Measurements from ENCODE around the gene SCLT1.
"Not testable (repeated sequence)": the region's sequence is repeated elsewhere in the genome, so short reads cannot be mapped to it uniquely, and the experiment has no call there.

SCLT1 gene

DNA sequence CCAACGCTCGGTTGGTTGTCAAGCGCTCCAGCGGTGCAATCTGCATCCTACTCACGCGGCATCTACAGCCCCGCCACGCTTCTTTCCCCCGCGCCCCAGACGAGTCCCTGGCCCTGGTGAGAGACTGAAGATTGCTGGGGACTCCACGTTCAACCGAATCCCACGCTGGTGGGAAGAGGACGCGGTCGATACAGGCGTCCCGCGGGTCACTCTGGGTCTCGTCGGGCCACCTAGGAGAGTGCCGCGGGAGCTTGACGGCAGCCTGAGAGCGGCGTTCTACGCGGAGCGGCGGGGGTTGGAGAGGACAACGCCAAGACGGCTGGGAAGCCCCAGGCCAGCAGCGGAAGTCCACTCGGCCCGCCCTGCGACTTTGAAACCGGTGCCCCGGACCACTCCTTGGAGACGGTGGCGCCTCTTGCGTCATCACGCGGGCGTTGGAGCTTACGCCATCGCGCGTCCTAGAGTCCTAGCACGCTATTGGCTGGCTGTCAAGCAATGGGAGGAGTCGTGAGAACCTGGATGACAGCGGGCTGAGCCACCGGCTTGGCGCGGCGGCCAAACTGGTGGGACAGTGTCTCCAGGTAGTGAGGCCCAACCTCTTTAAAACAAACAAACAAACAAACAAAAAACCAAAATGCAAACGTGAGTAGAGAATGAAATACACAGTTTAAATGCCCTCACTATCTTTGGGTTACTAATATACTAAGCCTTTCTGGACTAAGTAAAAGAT, at the start of gene SCLT1:
SCLT1 (minus strand) TSS at position 349 of the 730 bp plus-strand sequence. CDS start 436 bp downstream, outside the sequence.
- FAIRE-seq: peak; percentile 78
- DNase-seq (ENCODE audit: low spot score): peak; percentile 90

DNA sequence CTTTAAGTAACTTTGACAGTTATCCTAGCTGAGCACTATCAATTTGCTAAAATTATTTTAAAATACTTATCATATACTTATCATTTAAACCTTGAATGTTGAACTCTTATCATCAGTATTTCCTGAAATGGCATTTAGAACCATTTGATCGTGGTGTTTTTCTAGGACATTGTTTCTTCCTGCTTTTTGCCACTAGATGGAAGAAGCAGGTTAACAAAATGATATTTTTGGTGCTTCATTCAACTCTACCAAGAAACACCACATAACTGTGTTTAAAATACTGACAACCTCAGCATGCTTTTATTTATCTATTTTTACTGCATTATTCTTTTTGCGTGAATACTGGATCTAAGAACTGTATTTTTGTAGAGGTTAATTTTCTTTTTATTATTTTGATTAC, 47.2 kb upstream of the SCLT1 start:
- FAIRE-seq: no peak
- DNase-seq (ENCODE audit: low spot score): no peak

DNA sequence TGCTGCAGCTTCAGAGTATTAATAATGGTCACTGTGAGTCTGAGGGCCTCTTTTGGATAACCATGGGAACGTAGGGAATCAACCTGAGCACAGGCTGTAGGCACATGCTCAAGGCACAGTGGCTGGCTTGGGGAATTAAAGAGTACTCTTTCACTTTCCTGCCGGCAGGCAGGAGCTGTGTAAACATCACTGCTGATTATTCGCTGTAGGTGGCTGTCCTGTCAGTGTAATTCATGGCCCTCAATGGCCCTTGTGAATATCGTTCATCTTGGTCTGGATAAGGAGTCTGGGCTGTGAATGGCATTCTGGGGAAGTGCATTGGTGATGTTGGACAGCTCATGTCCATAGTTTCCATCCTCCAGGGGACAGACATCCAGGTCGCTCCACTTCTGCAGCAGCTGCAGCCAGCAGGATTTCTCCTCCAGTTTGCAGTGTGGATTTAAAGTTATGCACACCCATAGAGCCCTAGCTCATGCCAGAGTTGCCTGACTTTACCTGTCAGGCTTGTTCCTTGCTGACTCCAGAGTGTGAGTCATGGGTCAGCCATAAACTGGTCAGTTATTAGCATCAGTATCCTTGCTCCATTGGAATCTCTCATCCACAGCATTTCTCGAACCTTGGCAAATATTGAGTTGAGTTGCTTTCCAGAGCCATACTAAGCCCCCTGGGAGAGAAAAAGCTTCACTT, 45.6 kb upstream of the SCLT1 start:
- no peak for DNase-seq (ENCODE audit: low spot score)
- FAIRE-seq: no peak

DNA sequence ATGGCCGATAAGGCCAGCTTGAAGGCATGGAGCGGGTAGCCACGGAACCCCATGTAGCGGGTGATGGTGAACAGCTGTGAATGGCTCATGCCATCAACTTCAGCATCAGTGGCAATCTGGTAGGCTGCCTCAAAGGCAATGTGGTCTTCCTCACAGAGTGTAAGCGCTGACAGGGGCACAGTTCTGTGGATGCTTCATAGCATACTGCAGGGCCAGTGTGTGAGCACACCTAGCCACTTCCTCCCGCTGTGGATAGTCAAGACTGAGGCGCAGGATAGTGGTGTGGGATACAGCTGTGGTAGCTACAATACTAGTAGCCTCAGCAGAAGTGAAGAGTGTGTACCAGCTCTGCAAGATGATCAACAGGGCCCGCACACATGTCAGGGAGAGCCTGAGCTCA, 43.1 kb upstream of the SCLT1 start:
- no peak for FAIRE-seq

DNA sequence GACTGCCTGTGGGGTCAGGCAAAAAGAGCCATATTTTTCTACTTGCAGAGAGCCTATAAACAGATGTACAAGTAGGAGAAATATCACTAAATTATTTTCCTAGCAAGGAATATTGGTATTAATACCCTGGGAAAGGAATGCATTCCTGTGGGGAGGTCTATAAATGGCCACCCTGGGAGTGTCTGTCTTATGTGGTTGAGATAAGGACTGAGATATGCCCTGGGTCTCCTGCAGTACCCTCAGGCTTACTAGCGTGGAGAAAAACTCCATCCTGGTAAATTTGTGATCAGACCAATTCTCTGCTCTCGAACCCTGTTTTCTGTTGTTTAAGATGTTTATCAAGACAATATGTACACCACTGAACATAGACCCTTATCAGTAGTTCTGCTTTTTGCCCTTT, 38.0 kb upstream of the SCLT1 start:
- no peak for FAIRE-seq
- DNase-seq (ENCODE audit: low spot score): no peak

More for the DNA sequence above, 43.1 kb upstream of the SCLT1 start:
- no peak for DNase-seq (ENCODE audit: low spot score)

DNA sequence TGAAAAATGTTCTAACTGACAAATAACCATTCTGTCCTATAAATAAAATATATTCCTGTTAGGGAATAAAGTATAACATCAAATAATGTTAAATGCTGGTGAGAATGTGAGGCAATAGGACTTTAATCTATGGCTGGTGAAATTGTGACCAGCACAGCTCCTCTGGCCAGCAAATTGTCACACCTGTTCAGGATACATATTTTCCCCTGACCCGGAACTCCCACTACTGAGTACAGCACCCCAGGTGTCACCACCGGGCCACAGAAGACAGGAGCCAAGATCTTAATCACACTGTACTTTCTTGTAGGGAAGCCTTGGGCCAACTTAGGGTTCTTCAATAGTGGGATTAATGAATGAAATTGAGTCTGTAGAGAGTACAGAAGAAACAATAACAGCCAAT, 35.8 kb upstream of the SCLT1 start:
- FAIRE-seq (no peak), DNase-seq (ENCODE audit: low spot score) (no peak)

DNA sequence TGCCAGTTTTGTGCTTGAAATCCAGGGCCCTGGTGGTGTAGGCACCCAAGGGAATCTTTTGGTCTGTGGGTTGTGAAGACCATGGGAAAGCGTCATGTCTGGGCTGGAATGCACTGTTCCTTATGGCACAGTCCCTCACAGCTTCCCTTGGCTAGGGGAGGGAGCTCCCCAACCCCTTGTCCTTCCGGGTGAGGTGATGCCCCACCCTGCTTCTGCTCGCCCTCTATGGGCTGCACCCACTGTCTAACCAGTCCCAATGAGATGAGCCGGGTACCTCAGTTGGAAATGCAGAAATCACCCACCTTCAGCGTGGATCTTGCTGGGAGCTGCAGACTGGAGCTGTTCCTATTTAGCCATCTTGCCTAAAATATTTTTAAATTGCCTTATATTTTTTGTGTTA, 33.3 kb upstream of the SCLT1 start:
- not testable (repeated sequence) for DNase-seq (ENCODE audit: low spot score); FAIRE-seq

DNA sequence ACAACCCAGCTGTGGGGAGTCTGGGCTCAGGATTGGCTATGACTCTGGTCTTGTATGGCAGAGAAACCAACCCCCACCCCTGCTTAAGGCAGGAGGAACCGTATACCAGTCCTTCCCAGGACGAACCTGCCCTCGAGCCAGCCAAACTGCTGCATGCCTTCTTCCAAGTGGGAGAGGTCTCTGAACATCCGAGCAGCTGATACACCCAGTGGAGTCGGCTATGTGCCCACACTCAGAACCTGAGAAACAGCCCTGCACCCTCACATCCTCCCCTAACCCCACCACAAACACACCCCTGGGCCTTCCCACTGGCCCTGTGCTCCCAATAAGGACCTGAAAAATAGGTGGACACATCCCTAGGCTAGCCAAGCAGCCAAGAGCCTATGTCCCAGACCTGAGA, 24.4 kb upstream of the SCLT1 start:
- DNase-seq (ENCODE audit: low spot score) (no peak), FAIRE-seq (no peak)

DNA sequence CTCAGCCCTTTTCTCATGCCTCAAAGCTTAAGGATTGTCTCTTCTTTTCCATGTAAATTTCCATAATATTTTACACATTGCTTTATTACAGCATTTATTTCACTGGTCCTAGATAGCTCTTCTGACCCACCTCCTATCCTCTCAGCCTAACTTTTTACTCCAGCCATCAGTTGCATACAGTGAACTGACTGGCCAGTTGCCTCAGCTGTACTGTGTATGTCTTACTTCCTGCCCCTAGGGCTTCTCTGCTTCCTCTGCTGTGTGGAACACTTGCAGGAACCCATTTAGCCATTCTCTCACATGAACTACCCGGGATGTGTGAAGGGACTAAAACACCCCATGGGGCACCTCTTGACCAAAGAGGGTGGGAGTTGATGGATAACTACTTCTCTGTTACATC, 20.6 kb upstream of the SCLT1 start:
- no peak for DNase-seq (ENCODE audit: low spot score)
- FAIRE-seq: no peak

DNA sequence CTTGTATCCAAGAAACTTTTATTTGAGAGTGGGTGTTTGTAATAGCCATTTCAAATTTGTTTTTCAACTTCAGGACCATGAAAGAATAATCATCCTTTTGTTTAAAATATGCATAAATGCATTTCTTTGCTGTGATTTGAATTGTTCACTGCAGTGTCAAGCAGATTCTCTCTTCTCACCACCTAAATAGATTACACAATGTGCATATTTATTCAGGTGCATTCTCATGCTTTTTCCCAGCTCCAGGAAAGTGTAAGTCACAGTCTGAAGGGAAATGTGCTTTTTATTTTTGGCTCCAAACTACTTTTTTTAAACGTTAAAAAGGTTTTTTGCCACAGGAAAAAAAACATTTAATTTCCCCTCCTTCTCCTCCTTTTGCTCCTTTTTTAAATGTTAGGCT, 20.1 kb upstream of the SCLT1 start:
- no peak for FAIRE-seq
- no peak for DNase-seq (ENCODE audit: low spot score)

DNA sequence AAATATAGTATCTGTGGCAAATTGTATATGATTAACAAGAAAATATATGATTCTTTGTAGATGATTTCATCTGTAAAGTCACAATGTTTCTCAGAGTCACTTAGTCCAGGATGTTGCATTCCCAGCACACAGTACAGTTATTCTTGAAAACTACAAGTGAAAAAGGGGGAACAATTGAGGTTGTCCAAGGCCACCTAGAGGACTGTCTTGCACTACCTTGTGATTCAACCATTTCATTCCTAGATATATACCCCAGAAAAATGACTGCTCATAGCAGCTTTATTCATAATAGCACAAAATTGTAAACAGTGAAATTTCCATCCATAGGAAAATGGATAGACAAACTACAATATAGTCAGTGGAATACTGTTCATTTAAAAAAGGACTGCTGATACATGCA, 18.6 kb upstream of the SCLT1 start:
- no peak for FAIRE-seq
- DNase-seq (ENCODE audit: low spot score): no peak

DNA sequence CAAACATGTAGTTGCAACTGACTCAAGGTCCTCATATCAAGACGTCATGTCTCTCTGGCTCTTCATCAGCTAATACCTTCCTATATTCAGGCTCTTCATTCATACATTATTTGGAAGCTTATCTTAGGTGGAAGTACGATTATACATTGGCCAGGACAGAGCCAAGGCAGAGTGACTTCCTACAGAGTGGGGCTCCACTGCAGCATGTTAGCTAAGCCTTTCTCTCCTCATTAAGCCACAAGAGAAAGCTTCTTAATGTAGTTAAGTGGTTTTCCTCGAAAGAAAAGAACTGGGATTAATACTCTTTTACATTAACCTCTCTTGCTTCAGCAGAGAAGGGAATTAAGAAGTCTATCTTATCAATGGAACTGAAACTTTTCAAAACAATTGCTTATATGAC, 17.6 kb upstream of the SCLT1 start:
- FAIRE-seq (no peak), DNase-seq (ENCODE audit: low spot score) (no peak)

DNA sequence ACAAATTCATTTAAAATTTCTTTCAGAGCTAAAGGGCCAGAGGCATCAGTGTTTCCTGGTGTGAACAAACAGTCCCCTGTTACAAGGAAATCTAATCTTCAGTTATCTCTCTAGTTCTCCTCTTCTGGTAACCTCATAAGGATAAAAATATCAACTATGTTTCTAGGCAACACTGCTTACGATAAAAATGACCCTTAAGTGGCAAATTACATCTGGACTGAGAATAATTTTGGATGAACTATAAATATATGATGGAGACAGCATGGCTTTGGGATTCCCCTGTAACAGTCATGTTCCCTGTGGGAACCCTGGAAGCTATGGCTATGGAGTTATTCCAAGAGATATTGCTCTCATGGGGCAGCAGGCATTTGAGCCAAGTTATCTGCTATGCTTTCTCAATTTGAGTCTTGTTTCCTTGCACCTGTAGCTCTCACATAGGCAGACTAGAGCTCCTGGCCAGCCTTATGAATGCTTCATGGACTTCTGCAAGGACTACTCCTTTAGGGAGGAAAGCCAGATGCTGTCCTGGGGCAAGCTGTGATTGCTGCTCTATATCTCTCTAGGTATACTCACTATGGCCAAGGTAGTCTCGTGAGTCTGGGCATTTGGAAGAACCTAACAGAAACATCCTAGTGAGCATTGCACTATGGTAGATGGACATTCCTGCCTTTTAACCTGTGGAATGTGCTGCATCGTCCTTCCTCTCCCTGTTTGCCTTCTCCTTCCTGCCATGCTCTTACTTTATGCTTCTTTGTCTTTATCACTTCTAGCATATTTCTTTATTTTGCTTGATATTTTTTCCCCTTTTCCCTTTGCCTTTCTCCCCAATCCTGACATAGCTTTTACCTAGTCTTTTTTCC, 16.9 kb upstream of the SCLT1 start:
- FAIRE-seq (no peak), DNase-seq (ENCODE audit: low spot score) (no peak)

DNA sequence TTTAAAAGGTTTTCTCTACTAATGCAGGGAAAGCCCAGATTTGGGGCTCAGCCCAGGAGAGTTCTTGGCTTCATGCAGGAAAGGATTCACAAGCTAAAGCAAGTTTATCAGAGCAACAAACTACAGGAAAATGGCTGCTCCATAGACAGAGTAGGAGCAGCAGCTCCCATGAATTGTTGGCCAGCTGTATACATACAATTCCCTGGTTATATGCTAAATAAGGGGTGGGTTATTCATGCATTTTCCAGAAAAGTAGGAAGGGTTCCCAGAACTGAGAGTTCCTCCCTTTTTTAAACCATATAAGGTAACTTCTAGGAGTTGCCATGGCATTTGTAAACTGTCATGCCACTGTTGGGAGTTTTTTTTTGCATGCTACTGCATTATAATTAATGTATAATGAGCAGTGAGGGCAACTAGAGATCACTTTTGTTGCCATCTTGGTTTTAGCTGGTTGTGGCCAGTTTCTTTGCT, 5.2 kb upstream of the SCLT1 start:
- no peak for FAIRE-seq
- no peak for DNase-seq (ENCODE audit: low spot score)

DNA sequence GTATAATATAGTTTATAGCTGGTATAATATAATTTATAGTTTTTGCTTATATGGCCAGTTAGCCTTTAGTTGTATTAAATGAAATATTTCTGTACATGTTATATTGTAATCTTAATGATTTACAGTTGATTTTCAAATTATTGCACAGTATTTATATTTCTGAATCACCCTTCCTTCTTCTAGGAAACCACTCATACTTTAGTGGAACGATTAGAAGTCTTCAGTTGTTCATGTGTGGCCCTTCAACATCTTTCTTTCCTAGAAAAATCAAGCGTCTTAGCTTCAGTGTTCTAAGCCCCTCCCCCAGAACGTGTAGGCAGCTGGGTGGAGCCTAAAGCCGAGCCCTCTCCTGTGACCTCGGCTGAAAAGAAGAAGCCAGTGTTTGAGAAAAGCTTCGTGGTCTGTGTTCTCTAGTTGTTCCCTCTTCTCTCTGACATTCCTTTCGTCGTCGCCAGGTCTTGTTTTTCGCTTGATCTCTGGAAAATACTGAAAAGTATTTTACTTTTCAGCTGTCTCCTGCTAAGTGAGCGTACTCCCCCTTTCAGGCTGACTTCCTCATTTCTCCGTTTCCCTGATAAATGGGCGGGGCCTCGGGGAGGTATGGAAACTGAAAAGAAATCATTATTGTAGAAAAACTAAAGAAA, 2.6 kb upstream of the SCLT1 start, which contains the start of gene C4orf33:
C4orf33 (plus strand) TSS at position 342 of the 644 bp plus-strand sequence. CDS start 6,459 bp downstream, outside the sequence.
- FAIRE-seq (peak; percentile 45), DNase-seq (ENCODE audit: low spot score) (peak; percentile 31)

DNA sequence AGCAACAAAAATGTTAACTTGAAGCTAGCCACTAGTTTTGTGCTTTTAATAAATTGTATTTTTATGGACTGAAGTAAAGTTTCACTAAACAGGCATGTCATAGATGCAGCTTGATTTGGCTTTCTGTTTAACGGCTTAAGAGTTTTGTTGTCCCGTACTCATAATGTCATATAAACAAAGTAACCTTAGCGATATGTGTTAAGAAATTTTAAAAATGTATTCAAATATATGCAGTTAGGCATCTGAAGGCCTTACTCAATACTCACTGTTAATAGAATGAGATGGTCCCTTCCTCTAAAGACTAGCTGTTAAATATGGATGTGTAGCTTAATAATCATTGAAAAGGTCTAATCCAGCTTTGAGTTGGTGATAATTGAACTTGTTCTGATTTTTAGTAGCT, 1.0 kb upstream of the SCLT1 start:
- FAIRE-seq: no peak

DNA sequence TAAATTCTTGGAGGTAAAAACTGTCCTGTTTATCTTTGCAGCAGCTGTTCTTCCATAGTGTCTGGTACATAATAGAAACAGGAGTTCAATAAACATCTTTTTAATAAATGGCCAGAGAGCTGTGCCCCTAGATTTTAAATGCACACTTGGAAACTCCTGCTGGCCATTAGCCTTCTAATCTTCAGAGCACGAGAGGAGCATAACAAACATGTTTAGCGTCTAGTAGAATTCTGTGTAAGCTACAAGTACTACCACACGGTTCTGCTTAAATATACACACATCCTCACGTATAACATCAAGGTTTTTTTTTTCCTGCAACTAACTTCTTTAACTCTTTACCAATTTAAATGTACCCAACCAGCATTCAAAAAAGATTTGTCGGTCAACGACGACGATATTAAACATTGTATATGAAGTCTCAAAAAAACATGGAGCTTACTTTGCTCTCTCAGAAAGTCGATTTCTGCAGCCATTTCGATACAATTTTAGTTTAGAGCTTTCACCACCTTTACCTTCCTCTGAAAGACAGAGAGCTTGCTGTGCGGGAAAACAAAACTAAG, 628 bp downstream of the SCLT1 start:
- no peak for FAIRE-seq

More for the DNA sequence above, 1.0 kb upstream of the SCLT1 start:
- DNase-seq (ENCODE audit: low spot score): no peak

DNA sequence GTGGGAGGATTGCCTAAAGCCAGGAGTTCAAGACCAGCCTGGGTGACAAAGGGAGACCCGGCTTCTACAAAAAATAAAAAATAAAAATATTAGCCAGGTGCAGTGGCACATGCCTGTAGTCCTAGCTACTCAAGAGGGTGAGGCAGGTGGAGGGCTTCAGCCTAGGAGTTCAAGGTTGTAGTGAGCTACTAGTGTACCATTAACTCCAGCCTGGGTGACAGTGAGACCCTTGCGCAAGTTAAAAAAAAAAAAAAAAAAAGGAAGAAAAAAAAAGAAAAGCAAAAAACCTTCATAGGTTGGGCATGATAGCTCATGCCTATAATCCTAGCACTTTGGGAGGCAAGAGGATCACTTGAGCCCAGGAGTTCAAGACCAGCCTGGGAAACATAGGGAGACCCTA, 5.8 kb downstream of the SCLT1 start:
- no peak for FAIRE-seq
- DNase-seq (ENCODE audit: low spot score): no peak

More for the DNA sequence above, 628 bp downstream of the SCLT1 start:
- no peak for DNase-seq (ENCODE audit: low spot score)

DNA sequence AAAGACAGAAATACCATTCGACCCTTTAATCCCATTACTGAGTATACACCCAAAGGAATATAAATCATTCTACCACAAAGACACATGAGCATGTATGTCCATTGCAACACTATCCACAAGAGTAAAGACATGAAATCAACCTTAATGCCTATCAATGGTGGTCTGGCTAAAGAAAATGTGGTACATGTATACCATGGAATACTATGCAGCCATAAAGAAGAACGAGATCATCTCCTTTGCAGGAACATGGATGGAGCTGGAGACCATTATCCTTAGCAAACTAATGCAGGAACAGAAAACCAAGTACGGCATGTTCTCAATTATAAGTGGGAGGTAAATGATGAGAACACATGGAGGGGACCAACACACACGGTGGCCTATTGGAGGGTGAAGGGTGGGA, 7.9 kb downstream of the SCLT1 start:
- DNase-seq (ENCODE audit: low spot score) (no peak), FAIRE-seq (no peak)

DNA sequence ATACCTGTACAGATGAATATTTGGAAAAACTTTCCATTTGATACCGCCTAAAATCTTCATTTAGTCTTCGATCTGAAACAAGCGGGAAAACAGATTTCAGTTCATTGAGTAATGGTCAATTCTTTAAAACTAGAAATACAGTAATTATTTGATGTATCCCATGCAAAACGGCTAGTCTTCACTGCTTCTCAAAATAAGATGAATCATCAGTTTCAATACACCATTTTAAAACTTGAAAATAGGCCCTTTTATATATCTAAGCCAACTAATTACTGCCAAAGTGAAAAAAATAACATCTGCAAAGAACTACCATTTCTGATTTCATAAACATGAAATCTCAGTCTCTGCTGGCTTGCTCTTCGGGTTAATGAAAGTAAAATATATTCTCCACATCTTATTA, 11.0 kb downstream of the SCLT1 start:
- DNase-seq (ENCODE audit: low spot score) (no peak), FAIRE-seq (no peak)

DNA sequence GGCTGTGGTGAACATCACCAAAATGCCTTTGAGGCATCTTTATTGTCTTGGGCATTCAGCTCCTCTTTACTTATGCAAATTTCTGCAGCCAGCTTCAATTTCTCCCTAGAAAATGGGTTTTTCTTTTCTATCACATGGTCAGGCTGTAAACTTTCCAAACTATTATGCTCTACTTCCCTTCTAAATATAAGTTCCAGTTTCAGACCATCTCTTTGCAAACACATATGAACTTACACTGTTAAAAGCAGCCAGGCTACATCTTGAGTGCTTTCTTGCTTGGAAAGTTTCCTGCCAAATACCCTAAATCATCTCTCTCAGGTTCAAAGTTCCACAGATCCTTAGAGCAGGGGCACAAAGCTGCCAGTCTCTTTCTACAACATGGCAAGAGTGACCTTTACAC, 13.2 kb downstream of the SCLT1 start:
- DNase-seq (ENCODE audit: low spot score): no peak
- no peak for FAIRE-seq

Measured in RCC 7860 (cell line).